HG03565 (cell line): ENCODE data around the gene WWC1.

Source experiments
- ATAC-seq: cut with Tn5 transposase; IDR thresholded peaks from one replicate; pipeline ENCODE4 v1.9.1; 2021; ENCODE audit warnings: mild to moderate bottlenecking, moderate library complexity; ENCODE audit not compliant: unreplicated experiment

WWC1 gene

DNA sequence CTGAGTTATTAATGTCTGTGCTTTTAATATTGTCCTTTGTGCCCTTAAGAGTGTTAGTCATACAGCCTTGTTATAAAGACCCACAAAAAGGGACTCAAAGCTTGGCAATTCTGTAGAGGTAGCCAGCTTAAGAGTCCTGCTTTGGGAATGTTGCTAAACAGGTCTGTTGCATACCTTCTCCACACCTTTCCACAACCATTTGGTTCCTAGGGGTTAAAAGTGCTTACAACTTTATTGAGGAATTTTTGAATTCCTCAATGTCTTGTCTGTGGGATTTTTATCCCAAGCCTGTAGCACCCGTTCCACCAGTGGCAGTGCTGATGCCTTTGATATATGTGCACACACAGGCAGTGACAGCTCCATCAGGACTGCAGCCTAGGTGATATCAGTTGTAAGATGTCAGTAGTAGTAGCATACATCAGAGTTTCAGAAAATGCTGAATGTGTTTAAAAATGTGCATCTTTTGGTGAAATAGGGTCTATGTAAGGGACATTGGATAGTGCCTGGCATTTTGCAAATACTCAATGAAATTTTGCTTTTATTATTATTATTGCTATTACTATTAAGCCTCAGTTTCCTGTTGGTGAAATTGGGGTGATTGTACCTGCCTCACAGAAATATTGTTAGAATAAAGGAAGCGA, 68.5 kb downstream of the WWC1 start:
- ATAC-seq: no peak

DNA sequence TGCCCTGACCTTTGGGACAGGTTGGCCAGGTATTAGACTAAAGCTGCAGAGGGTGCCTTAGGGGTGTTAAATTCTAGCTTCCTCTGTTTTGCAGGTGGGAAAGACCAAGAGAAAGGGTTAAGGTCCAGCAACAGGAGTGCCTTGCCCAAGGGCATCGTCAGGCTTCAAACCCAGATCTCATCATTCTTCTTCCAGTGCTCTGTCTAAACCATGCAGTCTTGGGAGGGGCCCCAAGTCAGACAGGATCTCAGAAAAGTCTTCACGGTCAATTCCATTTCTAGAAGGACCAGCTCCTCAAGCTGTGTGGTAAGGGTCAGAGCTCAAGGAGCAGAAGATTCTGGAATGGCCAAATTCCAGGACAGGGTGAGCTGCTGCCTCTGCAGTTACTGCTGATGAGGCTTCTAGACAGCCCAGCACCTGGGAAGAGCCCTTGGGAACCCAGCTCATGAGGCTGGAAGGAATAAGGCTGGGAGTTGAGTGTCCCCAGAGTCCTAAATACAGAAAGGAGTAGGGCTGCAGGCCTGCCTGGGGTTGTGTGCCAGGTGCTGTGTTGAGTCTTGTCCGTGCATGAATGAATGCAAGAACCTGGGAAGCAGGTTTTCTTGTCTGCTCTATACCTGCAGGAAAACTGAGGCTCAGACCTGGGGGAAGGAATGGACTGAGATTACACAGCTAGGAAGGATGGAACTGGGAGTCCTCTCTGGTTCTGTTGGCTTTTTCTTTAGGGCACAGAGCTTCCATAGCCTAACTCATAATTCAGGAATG, 69.3 kb downstream of the WWC1 start:
- no peak for ATAC-seq

DNA sequence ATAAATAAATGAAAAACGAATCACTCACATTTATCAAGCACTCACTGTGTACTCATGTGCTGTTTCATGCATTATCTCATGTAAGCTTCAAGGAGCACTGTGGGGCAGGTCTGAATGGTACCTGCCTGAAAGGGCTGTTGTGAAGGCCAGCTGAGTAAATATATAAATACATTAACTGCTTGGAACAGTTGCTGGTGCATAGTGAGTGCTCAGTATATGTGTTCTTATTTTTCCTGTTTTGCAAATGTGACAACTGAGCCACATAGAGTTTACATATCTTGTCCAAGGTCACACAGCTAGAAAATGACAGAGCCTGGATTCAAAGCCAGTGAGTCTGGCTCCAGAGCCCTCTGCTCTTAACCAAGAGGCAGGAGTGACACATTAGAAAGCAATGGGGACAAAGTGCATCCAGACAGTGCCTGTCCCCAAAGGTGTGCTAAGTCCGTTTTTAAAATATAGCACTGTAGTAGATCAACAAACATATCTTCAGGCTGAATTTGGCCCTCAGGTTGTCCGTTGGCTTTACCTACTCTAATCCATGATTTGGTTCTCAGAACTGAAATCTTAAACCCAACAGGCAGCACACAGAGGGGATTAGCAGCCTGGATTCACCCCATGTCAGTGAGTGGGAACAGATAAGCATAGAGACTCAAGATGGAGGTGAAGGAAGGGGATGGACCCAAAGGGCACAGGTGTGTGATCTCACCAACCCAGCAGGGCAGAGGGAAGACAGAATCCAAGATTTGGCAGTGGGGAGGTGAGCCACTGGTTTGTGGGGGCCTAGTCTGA, 70.8 kb downstream of the WWC1 start:
- no peak for ATAC-seq

DNA sequence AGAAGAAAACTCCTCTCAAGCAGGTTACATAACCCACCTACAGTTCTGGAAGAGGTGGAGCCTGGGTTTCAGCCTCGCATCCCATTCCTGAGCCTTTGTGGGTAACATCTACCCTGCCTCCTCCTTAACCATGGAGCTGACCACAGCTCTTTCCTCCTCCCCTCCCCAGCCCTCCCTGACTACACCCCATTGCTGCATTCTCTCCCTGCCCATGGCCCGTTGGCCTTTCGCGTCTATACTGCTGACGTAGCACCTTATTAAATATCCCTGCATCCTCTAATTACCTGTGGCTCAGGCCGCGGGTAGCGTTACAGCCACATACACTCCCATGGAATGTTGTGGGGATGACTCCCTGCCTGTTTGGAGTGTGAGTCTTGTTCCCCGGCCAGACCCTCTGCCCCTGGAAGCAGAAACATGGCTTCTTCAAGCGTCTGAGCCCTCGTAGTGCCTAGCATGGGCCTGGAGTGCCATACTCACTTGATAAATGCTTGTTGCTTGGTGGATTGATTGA, 72.8 kb downstream of the WWC1 start:
- no peak for ATAC-seq

DNA sequence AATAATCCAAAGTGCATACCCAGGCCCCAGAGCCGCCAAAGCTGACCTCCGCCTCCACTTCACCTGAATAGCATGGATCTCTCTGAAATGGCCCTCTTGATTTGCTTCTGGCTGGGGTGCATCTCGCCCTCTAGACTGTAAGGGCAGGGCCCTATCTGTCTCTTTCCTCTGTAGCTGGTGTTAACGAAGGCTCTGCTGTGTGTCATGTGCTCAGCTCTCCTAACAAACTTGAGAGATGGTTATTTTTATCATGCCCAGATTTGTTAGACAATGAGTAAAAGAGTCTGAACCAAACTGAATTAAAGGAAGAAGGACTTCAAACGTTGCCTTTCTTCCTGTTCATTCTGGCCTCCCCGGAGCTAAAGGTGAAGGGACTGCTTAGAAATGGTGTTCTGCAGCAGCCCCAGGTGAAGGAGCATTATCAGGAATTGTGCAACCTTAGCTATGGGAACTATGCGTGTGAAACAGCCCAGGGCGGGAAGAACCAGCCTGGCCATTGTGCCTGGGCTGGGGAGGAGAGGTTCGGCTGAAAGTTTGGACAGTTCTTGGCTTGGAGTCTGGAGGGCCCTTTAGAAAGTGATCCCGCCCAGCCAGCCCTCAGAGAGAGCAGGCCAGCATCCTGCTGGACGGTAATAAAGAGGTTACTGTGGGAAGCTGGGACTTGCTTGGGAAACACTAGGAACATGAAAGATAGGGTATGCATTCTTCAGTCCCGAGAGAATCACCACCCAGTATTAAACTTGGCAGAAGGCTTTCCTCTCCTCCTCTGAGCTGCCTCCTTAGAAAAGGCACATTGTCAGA, 73.5 kb downstream of the WWC1 start:
- no peak for ATAC-seq

DNA sequence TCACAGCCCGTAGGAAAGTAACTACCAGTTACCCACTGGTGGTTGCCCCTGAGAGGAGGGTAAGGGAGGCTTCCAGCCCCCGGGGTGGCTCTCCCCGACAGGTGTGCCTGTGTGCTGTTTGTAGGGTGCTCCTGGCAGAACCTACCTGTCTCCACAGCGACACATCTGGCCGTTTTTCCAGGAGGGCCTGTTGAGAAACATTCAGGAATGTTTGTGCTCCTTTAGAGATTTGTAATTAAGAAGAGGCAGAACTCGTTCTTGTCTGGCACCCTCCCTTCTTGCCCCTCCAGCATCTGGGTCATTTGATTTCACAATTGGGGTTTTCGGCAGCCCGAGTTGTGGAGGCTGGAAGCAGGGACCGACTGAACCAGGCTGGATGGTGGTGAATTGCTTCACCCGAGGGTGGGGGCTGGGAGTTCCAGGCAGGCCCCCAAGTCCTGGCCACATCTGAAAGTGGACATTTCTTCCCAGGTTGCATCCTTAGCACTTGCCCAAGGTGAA, 74.2 kb downstream of the WWC1 start:
- no peak for ATAC-seq

GRCh38 chr5:168366116-168366515, 74.7 kb downstream of the WWC1 start:
- ATAC-seq: no peak

- no peak for ATAC-seq
Observed at GRCh38 chr5:168368854-168369253, 77.4 kb downstream of the WWC1 start.

- ATAC-seq: no peak
Observed at GRCh38 chr5:168370831-168371230, 79.4 kb downstream of the WWC1 start.

DNA sequence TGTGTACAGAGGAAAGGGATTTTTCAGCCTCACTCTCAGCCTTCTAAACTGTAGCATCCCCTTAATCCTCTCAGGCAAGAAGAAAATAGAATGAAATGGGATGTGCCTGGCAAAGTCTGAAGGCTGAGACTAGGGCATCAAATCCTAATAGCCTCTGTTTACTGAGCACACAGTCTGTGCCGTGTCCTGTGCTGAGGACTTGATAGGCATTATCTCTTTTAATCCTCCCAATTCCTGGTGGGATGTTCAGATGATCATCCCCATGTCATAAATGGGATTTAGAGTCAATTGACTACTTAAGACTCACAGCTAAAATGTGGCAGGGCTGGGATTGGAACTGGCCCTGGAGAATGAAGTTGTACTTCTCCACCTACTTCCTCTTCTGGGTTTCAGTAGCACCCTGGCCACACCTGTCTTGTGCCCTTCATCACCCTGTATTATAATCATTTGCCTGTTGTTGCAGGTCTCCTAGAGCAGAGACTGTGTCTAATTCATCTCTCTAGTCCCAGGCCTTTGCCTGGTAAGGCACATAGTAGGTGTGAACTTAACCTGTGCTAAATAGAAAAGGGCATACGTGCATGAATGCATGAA, 81.0 kb downstream of the WWC1 start:
- ATAC-seq: no peak

DNA sequence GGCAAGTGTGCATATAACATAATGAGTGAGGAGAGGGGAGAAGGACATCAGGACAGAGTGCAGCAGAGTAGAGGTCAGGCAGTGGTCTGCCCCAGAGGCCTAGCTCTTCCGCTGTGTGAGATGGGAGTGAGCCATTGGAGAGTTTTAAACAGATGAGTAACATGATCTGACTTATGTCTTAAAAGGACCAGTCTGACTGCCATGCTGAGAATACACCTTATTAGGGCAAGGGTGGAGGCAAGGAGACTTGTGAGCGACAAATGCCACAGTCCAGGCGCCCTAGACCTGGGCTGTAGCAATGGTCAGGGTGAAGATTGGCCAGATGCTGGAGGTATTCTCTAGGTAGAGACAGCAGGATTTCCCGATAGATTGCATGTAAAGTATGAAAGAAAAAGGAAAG, 83.1 kb downstream of the WWC1 start:
- no peak for ATAC-seq

DNA sequence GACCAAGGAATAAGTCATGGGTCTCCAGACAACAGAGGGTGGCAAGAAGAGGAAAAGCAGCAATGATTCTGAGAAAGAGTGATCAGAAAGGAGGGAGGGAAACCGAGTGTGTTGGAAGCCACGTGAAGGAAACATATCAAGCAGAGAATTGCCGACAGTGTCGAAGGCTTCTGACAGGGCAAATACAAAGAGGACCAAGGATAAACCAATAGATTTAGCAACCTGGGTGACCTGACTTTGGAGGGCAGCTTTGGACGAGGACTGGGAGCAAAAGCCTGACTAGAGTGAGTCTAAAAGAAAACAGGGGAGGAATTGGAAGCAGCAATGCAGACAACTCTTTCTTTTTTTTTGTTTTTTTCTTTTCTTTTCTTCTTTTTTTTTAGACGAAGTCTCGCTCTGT, 83.8 kb downstream of the WWC1 start:
- no peak for ATAC-seq

DNA sequence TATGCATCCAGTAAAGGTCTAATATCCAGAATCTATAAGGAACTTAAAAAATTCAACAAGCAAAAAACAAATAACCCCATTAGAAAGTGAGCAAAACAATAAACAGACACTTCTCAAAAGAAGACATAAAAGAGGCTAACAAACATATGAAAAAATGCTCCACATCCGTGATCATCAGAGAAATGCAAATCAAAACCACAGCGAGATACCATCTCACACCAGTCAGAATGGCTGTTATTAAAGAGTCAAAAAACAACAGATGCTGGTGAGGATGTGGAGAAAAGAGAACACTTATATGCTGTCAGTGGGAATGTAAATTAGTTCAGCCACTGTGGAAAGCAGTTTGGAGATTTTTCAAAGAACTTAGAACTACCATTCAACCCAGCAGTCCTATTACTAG, 86.1 kb downstream of the WWC1 start:
- ATAC-seq: no peak

DNA sequence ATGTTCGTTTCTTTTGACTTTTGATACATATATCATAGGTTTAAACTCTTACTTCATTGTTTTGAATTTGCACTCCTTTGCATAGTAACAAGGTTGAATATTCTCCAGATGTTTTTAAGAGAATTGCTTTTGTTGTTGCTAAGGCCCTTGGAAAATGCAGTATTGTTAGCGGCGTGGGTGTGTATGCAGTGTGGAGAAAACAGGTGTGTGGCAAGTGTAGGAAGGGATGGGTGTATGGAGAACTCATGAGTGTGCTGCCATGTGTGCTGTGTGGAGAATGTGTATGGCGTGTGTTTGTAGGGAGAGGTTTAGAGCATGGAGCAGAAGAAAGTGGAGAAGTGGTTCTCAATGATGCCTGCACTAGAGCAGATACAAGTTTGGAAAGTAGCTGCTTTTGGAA, 87.3 kb downstream of the WWC1 start:
- no peak for ATAC-seq

DNA sequence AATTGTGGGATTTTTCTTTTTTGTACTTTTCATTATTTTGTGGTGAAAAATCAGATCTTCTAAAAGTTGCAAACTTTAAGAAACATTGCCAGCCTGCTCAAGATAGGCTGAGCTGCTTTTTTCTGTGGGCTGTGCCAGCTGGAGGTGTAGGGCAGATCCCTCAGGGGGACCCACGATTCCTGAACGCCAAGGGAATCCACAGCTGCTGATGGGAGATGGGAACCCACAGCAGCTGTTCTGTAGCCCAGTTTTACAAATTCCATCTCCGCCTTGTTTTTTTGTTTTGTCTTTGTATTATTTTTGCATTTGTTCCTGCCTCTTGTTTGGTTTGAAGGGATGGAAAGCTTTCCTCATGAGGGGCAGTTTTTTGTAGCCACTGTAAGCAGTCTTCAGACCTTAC, 91.0 kb downstream of the WWC1 start:
- ATAC-seq: no peak

DNA sequence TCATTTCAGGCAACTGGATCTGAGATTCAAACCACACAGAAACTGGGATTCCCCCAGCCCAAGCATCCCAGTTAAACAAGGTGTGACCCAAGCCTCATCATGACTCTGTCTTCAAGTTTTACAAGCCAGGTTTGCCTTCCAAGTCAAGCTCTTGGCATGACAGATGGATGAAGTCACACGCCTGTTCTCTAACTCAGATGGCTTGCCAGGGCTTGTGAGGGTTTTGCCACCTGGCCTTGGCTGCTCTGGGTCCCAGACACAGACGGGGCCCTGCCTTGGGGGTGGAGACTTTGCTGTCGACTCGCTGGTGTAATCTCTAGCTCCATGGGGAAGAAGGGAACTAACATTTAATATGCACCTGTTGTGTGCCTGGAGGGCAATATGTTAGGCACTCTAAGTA, 99.0 kb downstream of the WWC1 start:
- no peak for ATAC-seq

DNA sequence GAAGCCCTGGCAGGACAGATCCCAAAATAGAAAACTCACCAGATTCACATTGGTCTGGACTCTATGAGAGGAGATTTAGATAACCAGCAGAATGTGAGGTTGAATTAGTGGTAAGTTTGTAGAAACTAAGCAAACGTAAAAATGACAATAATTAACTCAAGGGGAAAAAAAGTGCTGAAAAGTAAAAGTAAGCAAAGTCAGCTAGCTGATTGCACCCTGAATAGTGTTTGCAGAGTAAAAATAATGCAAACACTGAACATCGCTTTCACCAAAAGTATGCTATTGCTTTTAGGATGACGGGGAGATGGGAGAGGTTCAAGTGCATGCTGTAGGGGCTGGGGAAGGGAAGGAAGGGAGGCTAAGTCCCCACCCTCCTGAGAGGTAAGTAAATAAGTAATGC, 102.3 kb downstream of the WWC1 start:
- no peak for ATAC-seq

- no peak for ATAC-seq
Observed at GRCh38 chr5:168400429-168401220, 109.2 kb downstream of the WWC1 start.

- no peak for ATAC-seq
Observed at GRCh38 chr5:168401226-168401625, 109.8 kb downstream of the WWC1 start.

GRCh38 chr5:168401880-168402279, 110.4 kb downstream of the WWC1 start:
- ATAC-seq: no peak
